ENCODE results near the gene CPE.

CPE gene

GRCh38 chr4:165516281-165516833, 137.5 kb downstream of the CPE start:
- DNase-seq, result no peak

GRCh38 chr4:165517216-165517615, 138.4 kb downstream of the CPE start:
- no peak for DNase-seq

GRCh38 chr4:165518024-165518616, 139.3 kb downstream of the CPE start:
- DNase-seq, result no peak

- DNase-seq, result no peak
Measured at GRCh38 chr4:165518686-165519085, 139.9 kb downstream of the CPE start.

- no peak for DNase-seq
Measured at GRCh38 chr4:165519591-165519990, 140.8 kb downstream of the CPE start.

- no peak for DNase-seq
Measured at GRCh38 chr4:165520086-165520485, 141.3 kb downstream of the CPE start.

GRCh38 chr4:165522050-165522449, 143.2 kb downstream of the CPE start:
- DNase-seq, result no peak

- DNase-seq, result no peak
Measured at GRCh38 chr4:165524532-165525190, 145.9 kb downstream of the CPE start.

GRCh38 chr4:165532976-165533375, 154.2 kb downstream of the CPE start:
- no peak for DNase-seq

- no peak for DNase-seq
Measured at GRCh38 chr4:165537028-165537648, 158.3 kb downstream of the CPE start.

- no peak for DNase-seq
Measured at GRCh38 chr4:165539801-165540200, 161.0 kb downstream of the CPE start.

GRCh38 chr4:165540206-165540830, 161.5 kb downstream of the CPE start:
- no peak for DNase-seq

GRCh38 chr4:165541851-165542459, 163.1 kb downstream of the CPE start:
- no peak for DNase-seq

GRCh38 chr4:165542476-165542875, 163.7 kb downstream of the CPE start:
- no peak for DNase-seq
